Measurements from ENCODE around the gene PPP6R1. TPM values are rescaled to one million over a fixed set of nuclear protein-coding genes. Genes with fewer than 3 reads are reported as not detected.

PPP6R1 gene
- total and polyA plus RNA-seq, 2 of the 13 experiments (the other 11 are each of a cell fraction or from before 2014, with no cell fraction given) = 25.8 to 54.0 TPM

- Histone ChIP-seq H3K4me1 (ENCODE audit: insufficient read depth, low read length) (no peaks in the 10 kb centered on the region), H3K4me3 (replicated peaks in 1 of 3; ENCODE audit: insufficient read depth in 1 of 3, low read depth in 2 of 3, low read length in 3 of 3) (no peak overlapping the region), H2AFZ (ENCODE audit: low read length) (no peak overlapping the region), H3K27me3 (ENCODE audit: control insufficient read depth in 1 of 2, insufficient read depth in 2 of 2, low read length in 2 of 2) (no peaks in the 10 kb centered on the region), H3K79me2 (ENCODE audit: insufficient read depth, low read length) (no peaks in the 10 kb centered on the region), H3K27ac (ENCODE audit: extremely low read length, insufficient read depth, low read length) (no peak overlapping the region), H3K9ac (ENCODE audit: insufficient read depth, low read depth, low read length) (no peak overlapping the region), H3K36me3 (replicated peaks in 1 of 2; ENCODE audit: control insufficient read depth in 1 of 2, insufficient read depth in 2 of 2, low read length in 2 of 2) (peaks cover 56 to 88% of the 10 kb centered on the region in 2 experiments), H4K20me1 (ENCODE audit: insufficient read depth, low read length) (peaks cover 1% of the 10 kb centered on the region; the same call in 1 of the 2 replicates), H3K9me3 (ENCODE audit: low read length) (no peaks in the 10 kb centered on the region), H3K4me2 (ENCODE audit: low read depth, low read length) (no peak overlapping the region)
- ATAC-seq (no peak), FAIRE-seq (no peak), DNase-seq (ENCODE audit: low spot score) (no peak)
- intact Hi-C loops (cut with micrococcal nuclease; ENCODE audit: unreplicated experiment) (no loop called here), in situ Hi-C loops (cut with HindIII; ENCODE audit: extremely low pct_ligation_motif_present, low pct_unique_long_range_greater_than_20kb) (no loop called here)
- peak; percentile 7; the same call in 1 of the 2 replicates for TF ChIP-seq ZNF687 (CRISPR knock-in tag; IDR thresholded peaks at IDR 0.05)
- no peak for TF ChIP-seq DR1 (CRISPR knock-in tag; IDR thresholded peaks at IDR 0.05)
- CTCF ChIA-PET (ENCODE audit: low intra/inter-chr PET ratio, low total read pairs) = no interaction called here
- no TSS peak for BruUV-seq (replicated peaks)
- 95% methylated on average over 4 of the region's 16 CpGs for WGBS (ENCODE audit: low lambda C conversion rate)
- POLR2A ChIA-PET = interaction anchor here (1.3 kb wide), 1 partner anchor 15 kb away, joined by 3 read pairs; no protein-coding TSS in a partner anchor
Measured at GRCh38 chr19:55241935-55242464, 16.8 kb downstream of the PPP6R1 start.
